Cerebellar cortex (tissue), 1 donor: ENCODE data around the gene XYLT1.
"Not testable (repeated sequence)": the region's sequence is repeated elsewhere in the genome, so short reads cannot be mapped to it uniquely, and the experiment has no call there.

Experiments used
- DNase-seq: peaks from one replicate; pipeline ENCODE4 v3.0.0-alpha.2; 2015; ENCODE audit warnings: low spot score

The XYLT1 gene

GRCh38 chr16:17307504-17307903 lies 163.3 kb downstream of the XYLT1 start:
- no peak for DNase-seq

GRCh38 chr16:17306745-17307144 lies 164.0 kb downstream of the XYLT1 start:
- no peak for DNase-seq

GRCh38 chr16:17306211-17306610 lies 164.5 kb downstream of the XYLT1 start:
- DNase-seq, result not testable (repeated sequence)

- DNase-seq, result no peak
Observed at GRCh38 chr16:17305694-17306093, 165.1 kb downstream of the XYLT1 start.

- DNase-seq, result no peak
Observed at GRCh38 chr16:17304491-17305119, 166.2 kb downstream of the XYLT1 start.

GRCh38 chr16:17304106-17304490 lies 166.7 kb downstream of the XYLT1 start:
- DNase-seq, result no peak

GRCh38 chr16:17303101-17303500 lies 167.7 kb downstream of the XYLT1 start:
- DNase-seq, result no peak

GRCh38 chr16:17302620-17303019 lies 168.1 kb downstream of the XYLT1 start:
- DNase-seq, result no peak

- DNase-seq, result no peak
Observed at GRCh38 chr16:17302214-17302613, 168.5 kb downstream of the XYLT1 start.

GRCh38 chr16:17301593-17302135 lies 169.1 kb downstream of the XYLT1 start:
- DNase-seq, result no peak

- no peak for DNase-seq
Observed at GRCh38 chr16:17301184-17301583, 169.6 kb downstream of the XYLT1 start.

- no peak for DNase-seq
Observed at GRCh38 chr16:17299790-17300189, 171.0 kb downstream of the XYLT1 start.

GRCh38 chr16:17298238-17298637 lies 172.5 kb downstream of the XYLT1 start:
- no peak for DNase-seq

GRCh38 chr16:17296431-17296830 lies 174.3 kb downstream of the XYLT1 start:
- DNase-seq, result no peak

- DNase-seq, result no peak
Observed at GRCh38 chr16:17295948-17296347, 174.8 kb downstream of the XYLT1 start.

- DNase-seq, result no peak
Observed at GRCh38 chr16:17294856-17295255, 175.9 kb downstream of the XYLT1 start.

GRCh38 chr16:17293813-17294558 lies 176.8 kb downstream of the XYLT1 start:
- no peak for DNase-seq

GRCh38 chr16:17291289-17291688 lies 179.5 kb downstream of the XYLT1 start:
- DNase-seq, result no peak

- no peak for DNase-seq
Observed at GRCh38 chr16:17289674-17290635, 180.8 kb downstream of the XYLT1 start.

- no peak for DNase-seq
Observed at GRCh38 chr16:17289050-17289449, 181.7 kb downstream of the XYLT1 start.

GRCh38 chr16:17287166-17287800 lies 183.5 kb downstream of the XYLT1 start:
- DNase-seq, result no peak

GRCh38 chr16:17286443-17286842 lies 184.3 kb downstream of the XYLT1 start:
- DNase-seq, result no peak
